ENCODE data around the gene HSPB6.

HSPB6 gene

DNA sequence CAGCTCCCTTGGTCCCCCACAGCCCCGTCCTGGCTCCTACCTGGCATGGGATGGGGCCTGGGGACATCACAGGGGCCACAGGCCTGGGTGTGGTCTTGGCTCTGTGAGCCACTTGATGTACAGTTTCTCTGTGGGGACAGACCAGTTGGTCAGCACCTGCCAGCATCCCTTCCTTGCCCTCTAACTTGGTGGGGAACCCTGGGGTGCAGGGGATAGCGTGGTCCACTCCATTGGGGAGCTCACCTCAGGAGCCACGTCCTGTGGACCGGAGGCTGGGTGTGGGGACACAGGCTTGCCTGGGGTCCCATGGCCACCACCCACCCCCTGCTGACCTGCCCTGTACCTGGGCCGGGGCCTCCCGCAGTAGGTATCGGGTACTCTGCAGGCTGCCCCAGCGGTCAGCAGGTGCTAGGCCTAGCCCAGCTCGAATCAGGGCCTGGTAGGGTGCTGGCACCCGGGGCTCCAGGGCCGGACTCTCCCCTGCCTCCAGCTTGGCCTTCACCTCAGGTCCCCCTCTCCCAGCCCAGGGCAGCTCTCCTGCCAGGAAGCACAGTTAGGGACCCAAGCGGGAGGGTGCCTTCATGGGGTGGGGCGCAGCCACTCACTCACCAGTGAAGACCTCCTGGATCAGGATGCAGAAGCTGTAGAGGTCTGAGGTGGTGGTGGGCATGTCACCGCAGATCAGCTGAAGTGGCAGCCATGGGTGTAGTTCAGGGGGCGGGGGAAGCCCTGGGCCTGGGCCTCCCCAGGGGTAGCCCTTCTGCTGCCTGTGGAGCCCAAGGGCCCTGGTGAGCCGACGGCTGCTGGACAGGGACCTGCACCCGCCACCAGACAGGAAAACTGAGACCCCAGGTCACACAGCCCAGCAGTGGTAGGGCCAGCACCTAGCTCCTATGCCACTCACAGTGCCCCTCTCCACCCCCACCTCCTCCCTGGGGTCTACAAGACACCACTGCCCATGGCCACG lies 33.4 kb upstream of the HSPB6 start:
- H3K36me3 Mint-ChIP-seq (ENCODE audit: low read depth): peaks cover 6% of the 10 kb centered on the region
- peaks cover 4% of the 10 kb centered on the region for H3K27me3 Mint-ChIP-seq
- no peaks in the 10 kb centered on the region for H3K9me3 Mint-ChIP-seq
- H3K4me1 Mint-ChIP-seq (ENCODE audit: low read depth): no peaks in the 10 kb centered on the region
- no peak overlapping the region for H3K4me3 Mint-ChIP-seq
- intact Hi-C loops (cut with micrococcal nuclease): no loop called here
- H3K27ac Mint-ChIP-seq: no peak overlapping the region

DNA sequence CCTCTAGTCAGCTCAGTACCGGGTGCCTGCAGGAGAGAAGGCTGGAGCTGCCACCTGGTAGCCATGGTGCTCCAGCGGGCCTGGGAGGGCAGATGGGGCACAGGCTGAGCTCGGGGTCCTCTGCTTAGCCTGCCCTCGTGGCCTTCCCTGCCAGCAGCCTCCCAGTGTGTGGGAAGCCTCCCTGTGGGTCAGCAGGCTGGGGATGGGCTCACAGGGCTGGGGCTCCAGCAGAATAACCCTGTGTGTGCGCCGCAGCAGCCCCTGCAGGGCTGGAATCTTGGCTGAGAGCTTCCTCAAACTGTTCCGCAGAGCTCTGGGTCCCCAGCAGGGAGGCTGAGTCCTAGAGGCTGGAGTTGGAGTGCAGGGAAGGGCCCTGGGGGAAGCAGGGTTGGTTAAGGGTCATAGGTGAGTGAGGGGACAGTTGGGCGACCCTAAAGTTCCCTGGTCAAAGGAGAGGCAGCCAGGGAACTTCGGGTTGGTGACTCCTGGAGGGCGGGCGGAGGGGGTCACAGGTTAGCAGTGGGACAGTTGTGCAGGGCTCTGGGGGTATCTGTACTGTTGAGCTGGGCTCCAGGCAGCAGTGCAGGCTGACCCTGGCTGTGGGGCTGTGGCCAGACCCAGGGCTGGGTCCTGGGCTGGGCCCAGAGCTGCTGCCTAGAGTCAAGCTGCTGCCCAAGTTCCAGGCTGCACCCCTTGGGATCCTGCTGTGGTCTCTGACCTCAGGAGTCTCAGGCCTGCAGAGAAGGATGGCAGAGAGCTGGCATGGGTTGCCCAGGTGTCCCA lies 32.6 kb upstream of the HSPB6 start:
- peaks cover 6% of the 10 kb centered on the region for H3K36me3 Mint-ChIP-seq (ENCODE audit: low read depth)
- intact Hi-C loops (cut with micrococcal nuclease): no loop called here
- no peaks in the 10 kb centered on the region for H3K4me1 Mint-ChIP-seq (ENCODE audit: low read depth)
- no peak overlapping the region for H3K4me3 Mint-ChIP-seq
- peaks cover 4% of the 10 kb centered on the region for H3K27me3 Mint-ChIP-seq
- no peak overlapping the region for H3K27ac Mint-ChIP-seq
- no peaks in the 10 kb centered on the region for H3K9me3 Mint-ChIP-seq

DNA sequence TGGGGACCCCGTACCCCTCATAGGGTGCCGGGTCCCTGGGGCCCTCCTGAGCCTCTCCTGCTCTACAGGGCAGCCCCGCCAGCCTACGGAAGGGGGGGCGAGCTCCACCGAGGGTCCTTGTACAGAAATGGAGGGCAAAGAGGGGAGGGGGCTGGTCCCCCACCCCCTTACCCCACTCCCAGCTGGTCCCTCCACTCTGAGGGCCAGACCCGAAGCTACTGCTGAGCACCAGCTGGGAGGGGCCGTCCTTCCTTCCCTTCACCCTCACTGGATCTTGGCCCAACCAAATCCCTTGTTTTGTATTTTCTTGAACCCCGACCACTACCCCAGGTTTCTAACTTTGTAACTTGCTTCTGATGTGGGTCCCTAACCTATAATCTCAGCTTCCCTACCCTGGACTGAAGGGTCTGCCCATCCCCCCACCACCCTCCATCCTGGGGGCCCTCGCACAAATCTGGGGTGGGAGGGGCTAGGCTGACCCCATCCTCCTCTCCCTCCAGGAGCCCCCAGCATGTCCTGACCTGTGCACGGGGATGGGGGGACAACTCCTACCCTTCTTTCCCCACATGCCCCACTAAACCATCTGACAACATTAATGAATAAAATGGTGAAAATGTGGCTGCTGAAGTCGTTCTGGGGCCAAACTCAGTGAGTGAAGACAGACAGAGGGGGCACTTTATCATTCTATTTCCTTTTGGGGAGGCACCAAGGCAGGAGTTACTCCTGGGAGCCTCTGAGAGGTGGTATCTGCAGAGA lies 31.6 kb upstream of the HSPB6 start:
- no peak overlapping the region for H3K27ac Mint-ChIP-seq
- intact Hi-C loops (cut with micrococcal nuclease): no loop called here
- no peaks in the 10 kb centered on the region for H3K27me3 Mint-ChIP-seq

DNA sequence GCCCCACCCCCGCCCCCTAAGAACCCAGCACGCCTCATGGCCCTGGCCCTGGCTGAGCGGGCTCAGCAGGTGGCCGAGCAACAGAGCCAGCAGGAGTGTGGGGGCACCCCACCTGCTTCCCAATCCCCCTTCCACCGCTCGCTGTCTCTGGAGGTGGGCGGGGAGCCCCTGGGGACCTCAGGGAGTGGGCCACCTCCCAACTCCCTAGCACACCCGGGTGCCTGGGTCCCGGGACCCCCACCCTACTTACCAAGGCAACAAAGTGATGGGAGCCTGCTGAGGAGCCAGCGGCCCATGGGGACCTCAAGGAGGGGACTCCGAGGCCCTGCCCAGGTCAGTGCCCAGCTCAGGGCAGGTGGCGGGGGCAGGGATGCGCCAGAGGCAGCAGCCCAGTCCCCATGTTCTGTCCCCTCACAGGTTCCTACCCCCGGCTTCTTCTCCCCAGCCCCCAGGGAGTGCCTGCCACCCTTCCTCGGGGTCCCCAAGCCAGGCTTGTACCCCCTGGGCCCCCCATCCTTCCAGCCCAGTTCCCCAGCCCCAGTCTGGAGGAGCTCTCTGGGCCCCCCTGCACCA lies 30.5 kb upstream of the HSPB6 start:
- intact Hi-C loops (cut with micrococcal nuclease): no loop called here
- Mint-ChIP-seq H3K27me3 (no peaks in the 10 kb centered on the region), H3K4me1 (ENCODE audit: low read depth) (no peaks in the 10 kb centered on the region), H3K4me3 (no peak overlapping the region), H3K36me3 (ENCODE audit: low read depth) (peaks cover 20% of the 10 kb centered on the region), H3K27ac (no peak overlapping the region), H3K9me3 (no peaks in the 10 kb centered on the region)

More for the DNA sequence above, 31.6 kb upstream of the HSPB6 start:
- peaks cover 9% of the 10 kb centered on the region for H3K36me3 Mint-ChIP-seq (ENCODE audit: low read depth)
- H3K4me1 Mint-ChIP-seq (ENCODE audit: low read depth): no peaks in the 10 kb centered on the region
- H3K9me3 Mint-ChIP-seq: no peaks in the 10 kb centered on the region
- no peak overlapping the region for H3K4me3 Mint-ChIP-seq

DNA sequence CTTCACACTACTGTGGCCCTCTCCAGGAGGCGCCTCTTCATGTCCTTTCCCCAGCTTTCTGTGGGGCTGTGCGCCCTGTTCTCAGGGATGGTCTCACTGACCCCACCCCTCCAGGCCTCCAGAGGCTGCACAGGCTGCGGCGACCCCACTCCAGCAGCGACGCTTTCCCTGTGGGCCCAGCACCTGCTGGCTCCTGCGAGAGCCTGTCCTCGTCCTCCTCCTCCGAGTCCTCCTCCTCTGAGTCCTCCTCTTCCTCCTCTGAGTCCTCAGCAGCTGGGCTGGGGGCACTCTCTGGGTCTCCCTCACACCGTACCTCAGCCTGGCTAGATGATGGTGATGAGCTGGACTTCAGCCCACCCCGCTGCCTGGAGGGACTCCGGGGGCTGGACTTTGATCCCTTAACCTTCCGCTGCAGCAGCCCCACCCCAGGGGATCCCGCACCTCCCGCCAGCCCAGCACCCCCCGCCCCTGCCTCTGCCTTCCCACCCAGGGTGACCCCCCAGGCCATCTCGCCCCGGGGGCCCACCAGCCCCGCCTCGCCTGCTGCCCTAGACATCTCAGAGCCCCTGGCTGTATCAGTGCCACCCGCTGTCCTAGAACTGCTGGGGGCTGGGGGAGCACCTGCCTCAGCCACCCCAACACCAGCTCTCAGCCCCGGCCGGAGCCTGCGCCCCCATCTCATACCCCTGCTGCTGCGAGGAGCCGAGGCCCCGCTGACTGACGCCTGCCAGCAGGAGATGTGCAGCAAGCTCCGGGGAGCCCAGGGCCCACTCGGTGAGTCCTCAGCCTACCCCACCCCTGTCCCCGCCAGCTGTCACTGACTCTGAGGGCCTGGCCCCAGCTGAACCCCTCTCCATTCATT lies 29.7 kb upstream of the HSPB6 start:
- intact Hi-C loops (cut with micrococcal nuclease): no loop called here
- Mint-ChIP-seq H3K4me3 (no peak overlapping the region), H3K4me1 (ENCODE audit: low read depth) (no peaks in the 10 kb centered on the region), H3K36me3 (ENCODE audit: low read depth) (peaks cover 26% of the 10 kb centered on the region), H3K9me3 (no peaks in the 10 kb centered on the region), H3K27me3 (no peaks in the 10 kb centered on the region), H3K27ac (no peak overlapping the region)

DNA sequence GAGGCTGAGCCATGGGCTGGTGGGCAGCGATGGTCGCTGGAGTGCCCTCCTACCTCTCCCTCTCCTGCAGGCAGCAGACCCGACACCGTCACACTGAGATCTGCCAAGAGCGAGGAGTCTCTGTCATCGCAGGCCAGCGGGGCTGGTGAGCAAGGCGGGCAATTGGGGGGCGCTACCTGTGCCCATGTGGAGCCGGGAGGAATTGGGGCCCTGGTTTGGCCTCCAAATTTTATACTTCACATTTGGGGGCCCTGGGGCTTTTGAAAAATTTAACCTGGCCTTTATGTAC lies 28.5 kb upstream of the HSPB6 start:
- Mint-ChIP-seq H3K4me1 (ENCODE audit: low read depth) (no peaks in the 10 kb centered on the region), H3K9me3 (no peaks in the 10 kb centered on the region), H3K36me3 (ENCODE audit: low read depth) (peaks cover 39% of the 10 kb centered on the region), H3K27ac (no peak overlapping the region), H3K27me3 (no peaks in the 10 kb centered on the region), H3K4me3 (no peak overlapping the region)
- intact Hi-C loops (cut with micrococcal nuclease): no loop called here

DNA sequence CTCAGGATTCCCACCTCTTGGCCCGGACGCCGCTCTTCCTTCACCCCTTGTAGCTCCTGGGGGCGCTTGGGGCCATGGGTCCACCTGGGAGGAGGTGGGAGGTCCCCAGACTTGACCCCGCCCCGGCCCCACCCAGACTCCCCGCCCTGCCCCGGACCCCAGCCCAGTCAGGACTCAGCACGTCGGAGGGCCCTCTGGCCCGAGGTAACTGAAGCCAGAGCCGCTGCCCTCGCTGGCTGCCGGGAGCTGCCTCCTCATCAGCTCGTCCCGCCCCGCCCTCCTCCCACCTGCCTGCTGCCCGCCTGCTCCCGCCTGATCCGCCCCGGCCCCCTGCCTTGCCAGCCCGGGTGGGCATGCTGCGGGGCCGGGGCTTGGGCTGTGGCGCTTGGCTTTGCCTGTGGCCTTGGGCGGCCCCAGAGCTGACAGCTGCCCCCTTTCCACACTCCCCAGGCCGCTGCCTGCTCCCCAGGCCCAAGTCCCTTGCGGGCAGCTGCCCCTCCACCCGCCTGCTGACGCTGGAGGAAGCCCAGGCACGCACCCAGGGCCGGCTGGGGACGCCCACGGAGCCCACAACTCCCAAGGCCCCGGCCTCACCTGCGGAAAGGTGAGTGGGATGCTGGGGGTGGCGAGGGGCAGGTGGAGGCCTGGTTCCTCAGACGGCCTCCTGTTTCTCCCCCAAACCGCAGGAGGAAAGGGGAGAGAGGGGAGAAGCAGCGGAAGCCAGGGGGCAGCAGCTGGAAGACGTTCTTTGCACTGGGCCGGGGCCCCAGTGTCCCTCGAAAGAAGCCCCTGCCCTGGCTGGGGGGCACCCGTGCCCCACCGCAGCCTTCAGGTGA lies 27.9 kb upstream of the HSPB6 start:
- peaks cover 41% of the 10 kb centered on the region for H3K36me3 Mint-ChIP-seq (ENCODE audit: low read depth)
- H3K27me3 Mint-ChIP-seq: no peaks in the 10 kb centered on the region
- H3K27ac Mint-ChIP-seq: no peak overlapping the region
- no peak overlapping the region for H3K4me3 Mint-ChIP-seq
- H3K9me3 Mint-ChIP-seq: no peaks in the 10 kb centered on the region
- intact Hi-C loops (cut with micrococcal nuclease): no loop called here
- no peaks in the 10 kb centered on the region for H3K4me1 Mint-ChIP-seq (ENCODE audit: low read depth)

DNA sequence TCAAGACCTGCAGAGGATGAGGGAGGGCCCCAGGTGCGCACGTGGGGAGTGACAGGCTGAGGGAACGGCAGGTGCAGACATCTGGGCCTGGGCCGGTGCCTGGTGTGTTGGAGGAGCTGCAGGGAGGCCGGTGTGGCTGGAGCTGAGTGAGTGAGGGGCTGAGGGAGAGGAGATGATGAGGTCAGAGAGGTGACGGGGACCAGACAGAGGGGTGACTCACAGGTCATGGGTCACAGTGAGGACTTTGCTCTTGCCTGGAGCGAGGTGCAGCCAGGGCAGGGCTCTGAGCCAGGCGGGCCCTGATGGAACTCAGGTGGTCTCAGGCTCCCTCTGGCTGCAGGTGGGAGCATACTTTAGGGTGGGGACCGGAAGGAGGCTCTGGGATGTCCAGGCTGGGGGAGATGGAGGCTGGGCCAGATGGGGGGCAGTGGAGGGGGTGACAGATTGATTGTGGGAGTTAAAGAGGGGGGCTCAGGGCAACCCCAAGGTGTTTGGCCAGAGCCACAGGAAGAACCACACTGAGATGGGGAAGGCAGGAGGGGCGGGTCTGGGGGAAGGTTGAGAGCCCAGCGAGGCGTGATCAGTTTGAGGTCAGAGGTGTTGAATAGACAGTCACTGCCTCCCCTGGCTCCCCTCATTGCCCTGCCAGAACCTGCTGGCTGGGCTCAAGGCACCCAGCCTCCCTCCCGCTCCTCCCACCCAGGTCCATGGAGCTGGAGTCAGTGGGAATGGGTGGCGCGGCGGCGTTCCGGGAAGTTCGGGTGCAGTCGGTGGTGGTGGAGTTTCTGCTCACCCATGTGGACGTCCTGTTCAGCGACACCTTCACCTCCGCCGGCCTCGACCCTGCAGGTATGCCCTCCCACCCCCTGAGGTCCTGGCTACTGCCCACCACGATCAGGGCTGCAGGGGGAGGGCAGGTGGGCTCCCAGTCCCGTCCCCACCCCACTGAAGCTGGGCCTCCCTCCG lies 26.9 kb upstream of the HSPB6 start:
- no peaks in the 10 kb centered on the region for H3K9me3 Mint-ChIP-seq
- no peaks in the 10 kb centered on the region for H3K4me1 Mint-ChIP-seq (ENCODE audit: low read depth)
- H3K27ac Mint-ChIP-seq: no peak overlapping the region
- H3K27me3 Mint-ChIP-seq: no peaks in the 10 kb centered on the region
- intact Hi-C loops (cut with micrococcal nuclease): no loop called here
- H3K36me3 Mint-ChIP-seq (ENCODE audit: low read depth): peaks cover 46% of the 10 kb centered on the region
- no peak overlapping the region for H3K4me3 Mint-ChIP-seq

DNA sequence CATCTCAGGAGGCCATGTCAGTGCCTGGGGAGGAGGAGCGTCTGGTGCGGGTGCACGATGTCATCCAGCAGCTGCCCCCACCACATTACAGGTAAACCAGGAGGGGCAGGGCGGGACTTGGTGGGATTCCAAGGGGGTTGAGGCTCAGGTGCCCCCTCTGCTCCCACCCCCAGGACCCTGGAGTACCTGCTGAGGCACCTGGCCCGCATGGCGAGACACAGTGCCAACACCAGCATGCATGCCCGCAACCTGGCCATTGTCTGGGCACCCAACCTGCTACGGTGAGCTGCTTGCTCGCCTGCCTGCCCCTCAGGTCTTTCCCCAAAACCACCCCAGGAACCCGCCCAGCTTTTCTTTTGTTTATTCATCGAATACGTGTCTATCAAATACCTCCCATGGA lies 25.8 kb upstream of the HSPB6 start:
- no peak overlapping the region for H3K4me3 Mint-ChIP-seq
- no peaks in the 10 kb centered on the region for H3K4me1 Mint-ChIP-seq (ENCODE audit: low read depth)
- H3K27ac Mint-ChIP-seq: no peak overlapping the region
- H3K36me3 Mint-ChIP-seq (ENCODE audit: low read depth): peaks cover 47% of the 10 kb centered on the region
- intact Hi-C loops (cut with micrococcal nuclease): no loop called here
- no peaks in the 10 kb centered on the region for H3K27me3 Mint-ChIP-seq
- H3K9me3 Mint-ChIP-seq: no peaks in the 10 kb centered on the region

DNA sequence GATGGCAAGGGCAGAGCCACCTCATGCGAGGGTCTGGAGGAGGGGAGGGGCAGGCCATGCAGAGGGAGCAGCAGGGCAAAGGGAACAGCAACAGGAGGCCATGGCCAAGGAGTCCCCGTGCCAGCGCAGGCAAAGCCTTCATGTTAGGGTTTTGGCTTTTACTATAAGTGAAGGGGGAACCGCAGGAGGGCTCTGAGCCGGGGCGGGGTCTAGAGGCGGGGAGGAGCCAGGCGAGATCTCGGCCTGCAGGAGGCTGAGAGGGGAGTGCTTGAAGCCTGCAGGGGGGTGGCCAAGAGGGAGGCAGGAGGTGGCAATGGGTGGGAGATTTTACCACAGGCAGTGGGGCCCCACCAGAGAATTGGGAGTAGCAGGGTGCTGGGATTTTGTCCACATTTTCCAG lies 24.8 kb upstream of the HSPB6 start:
- H3K36me3 Mint-ChIP-seq (ENCODE audit: low read depth): peaks cover 47% of the 10 kb centered on the region
- intact Hi-C loops (cut with micrococcal nuclease): no loop called here
- H3K27me3 Mint-ChIP-seq: no peaks in the 10 kb centered on the region
- no peak overlapping the region for H3K4me3 Mint-ChIP-seq
- H3K4me1 Mint-ChIP-seq (ENCODE audit: low read depth): peaks cover 5% of the 10 kb centered on the region
- H3K9me3 Mint-ChIP-seq: no peaks in the 10 kb centered on the region
- H3K27ac Mint-ChIP-seq: no peak overlapping the region

DNA sequence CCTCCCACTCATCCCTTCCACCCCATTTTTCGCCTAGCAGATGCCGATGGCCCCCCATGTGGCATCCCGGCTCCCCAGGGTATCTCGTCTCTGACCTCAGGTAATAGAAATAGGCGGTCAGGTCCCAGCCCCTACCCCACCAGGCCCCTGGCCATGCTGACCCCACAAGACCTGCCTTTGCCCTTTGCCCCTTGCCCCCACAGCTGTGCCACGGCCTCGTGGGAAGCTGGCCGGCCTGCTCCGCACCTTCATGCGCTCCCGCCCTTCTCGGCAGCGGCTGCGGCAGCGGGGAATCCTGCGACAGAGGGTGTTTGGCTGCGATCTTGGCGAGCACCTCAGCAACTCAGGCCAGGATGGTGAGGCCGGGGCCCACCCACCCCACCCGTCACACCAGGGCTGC lies 23.9 kb upstream of the HSPB6 start:
- Mint-ChIP-seq H3K36me3 (ENCODE audit: low read depth) (peaks cover 41% of the 10 kb centered on the region), H3K27ac (no peak overlapping the region), H3K4me1 (ENCODE audit: low read depth) (peaks cover 14% of the 10 kb centered on the region), H3K4me3 (no peak overlapping the region), H3K27me3 (no peaks in the 10 kb centered on the region), H3K9me3 (no peaks in the 10 kb centered on the region)
- intact Hi-C loops (cut with micrococcal nuclease): no loop called here

DNA sequence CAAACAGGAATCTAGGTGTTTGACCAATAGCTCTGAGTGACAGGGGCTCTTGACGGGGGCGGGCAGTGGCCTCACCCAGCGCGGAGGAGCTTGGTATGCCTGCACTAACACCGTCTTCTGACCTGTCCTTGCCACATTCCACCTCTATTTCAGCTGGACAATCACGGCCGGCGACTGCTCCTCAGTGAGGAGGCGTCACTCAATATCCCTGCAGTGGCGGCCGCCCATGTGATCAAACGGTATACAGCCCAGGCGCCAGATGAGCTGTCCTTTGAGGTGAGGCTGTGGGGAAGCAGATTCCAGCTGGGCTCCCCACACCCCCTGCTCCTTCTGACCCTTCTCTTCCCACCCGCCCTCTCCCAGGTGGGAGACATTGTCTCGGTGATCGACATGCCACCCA lies 23.2 kb upstream of the HSPB6 start:
- Mint-ChIP-seq H3K27ac (no peak overlapping the region), H3K36me3 (ENCODE audit: low read depth) (peaks cover 41% of the 10 kb centered on the region), H3K4me3 (no peak overlapping the region), H3K4me1 (ENCODE audit: low read depth) (peaks cover 16% of the 10 kb centered on the region), H3K9me3 (no peaks in the 10 kb centered on the region), H3K27me3 (no peaks in the 10 kb centered on the region)
- intact Hi-C loops (cut with micrococcal nuclease): no loop called here
